ENCODE results near the gene ACAP3.

ACAP3 gene

DNA sequence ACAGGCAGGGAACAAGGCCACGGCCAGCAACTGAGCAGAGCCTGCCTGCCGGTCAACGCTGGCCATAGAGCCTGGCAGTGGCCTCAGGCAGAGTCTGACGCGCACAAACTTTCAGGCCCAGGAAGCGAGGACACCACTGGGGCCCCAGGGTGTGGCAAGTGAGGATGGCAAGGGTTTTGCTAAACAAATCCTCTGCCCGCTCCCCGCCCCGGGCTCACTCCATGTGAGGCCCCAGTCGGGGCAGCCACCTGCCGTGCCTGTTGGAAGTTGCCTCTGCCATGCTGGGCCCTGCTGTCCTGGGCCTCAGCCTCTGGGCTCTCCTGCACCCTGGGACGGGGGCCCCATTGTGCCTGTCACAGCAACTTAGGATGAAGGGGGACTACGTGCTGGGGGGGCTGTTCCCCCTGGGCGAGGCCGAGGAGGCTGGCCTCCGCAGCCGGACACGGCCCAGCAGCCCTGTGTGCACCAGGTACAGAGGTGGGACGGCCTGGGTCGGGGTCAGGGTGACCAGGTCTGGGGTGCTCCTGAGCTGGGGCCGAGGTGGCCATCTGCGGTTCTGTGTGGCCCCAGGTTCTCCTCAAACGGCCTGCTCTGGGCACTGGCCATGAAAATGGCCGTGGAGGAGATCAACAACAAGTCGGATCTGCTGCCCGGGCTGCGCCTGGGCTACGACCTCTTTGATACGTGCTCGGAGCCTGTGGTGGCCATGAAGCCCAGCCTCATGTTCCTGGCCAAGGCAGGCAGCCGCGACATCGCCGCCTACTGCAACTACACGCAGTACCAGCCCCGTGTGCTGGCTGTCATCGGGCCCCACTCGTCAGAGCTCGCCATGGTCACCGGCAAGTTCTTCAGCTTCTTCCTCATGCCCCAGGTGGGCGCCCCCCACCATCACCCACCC, 23.6 kb upstream of the ACAP3 start, which contains the start of gene TAS1R3:
Gene TAS1R3 (plus strand): TSS at position 213 of the 898 bp plus-strand sequence. CDS start 66 bp downstream, at position 279.
- peaks cover 0 to 38% (median 27%) of the 10 kb centered on the region in 5 donors for H3K36me3 ChIP-seq (ENCODE audit: control insufficient read depth in 5 of 5, insufficient read depth in 5 of 5, low read length in 5 of 5)
- peaks cover 0 to 24% (median 19%) of the 10 kb centered on the region in 5 donors for H3K4me1 ChIP-seq (ENCODE audit: control insufficient read depth in 5 of 5, insufficient read depth in 5 of 5, low read length in 5 of 5)
- no peak within 1 kb of the TSS for H3K27ac ChIP-seq (ENCODE audit: low read depth, low read length)
- H3K27me3 ChIP-seq (ENCODE audit: control insufficient read depth in 5 of 5, insufficient read depth in 4 of 5, low read length in 5 of 5), result peaks cover 0 to 4% (median 0%) of the 10 kb centered on the region in 5 donors
- no peaks in the 10 kb centered on the region for H3K9me3 ChIP-seq (ENCODE audit: control insufficient read depth in 5 of 5, low read length in 5 of 5)
- H3K9ac ChIP-seq (ENCODE audit: low read length in 5 of 5), result no peak within 1 kb of the TSS
- H3K4me3 ChIP-seq (ENCODE audit: low read depth in 1 of 5, low read length in 5 of 5), result no peak within 1 kb of the TSS

DNA sequence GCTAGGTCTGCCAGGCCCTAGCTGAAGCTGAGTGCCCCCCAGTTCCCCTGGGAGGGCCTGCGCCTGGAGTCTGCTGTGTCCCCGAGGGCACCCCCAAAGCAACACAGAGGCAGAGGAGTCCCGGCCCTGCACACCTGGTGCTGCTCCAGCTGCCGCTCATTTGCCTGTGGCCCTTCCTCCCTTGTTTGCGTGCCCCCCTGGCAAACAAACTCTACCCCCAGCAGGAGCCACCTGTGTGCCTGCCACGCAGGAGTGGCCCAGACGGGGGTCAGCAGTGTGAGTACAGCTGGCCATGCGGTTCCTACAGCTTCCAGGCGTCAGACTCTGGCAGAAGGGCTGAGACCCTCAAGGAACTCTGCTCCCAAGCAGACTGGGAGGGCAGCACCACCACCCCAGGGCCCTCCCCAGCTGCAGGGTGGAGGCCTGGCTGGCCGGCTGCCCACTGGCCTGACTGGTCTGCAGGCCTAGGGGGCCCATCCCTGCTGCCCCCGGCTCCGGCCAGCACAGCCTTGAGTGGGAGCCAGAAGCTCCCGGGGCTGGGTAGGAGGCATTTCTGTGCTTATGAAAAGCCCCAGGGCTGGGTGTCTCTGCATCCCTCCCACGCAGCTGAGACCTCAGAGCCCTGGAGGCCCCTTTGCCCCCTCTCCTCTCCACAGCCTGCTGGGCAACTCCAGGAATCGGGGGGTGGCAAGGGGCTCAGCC, 22.8 kb upstream of the ACAP3 start:
- H3K4me3 ChIP-seq (ENCODE audit: low read depth in 1 of 5, low read length in 5 of 5), result no peak overlapping the region
- peaks cover 4 to 32% (median 27%) of the 10 kb centered on the region in 5 donors for H3K4me1 ChIP-seq (ENCODE audit: control insufficient read depth in 5 of 5, insufficient read depth in 5 of 5, low read length in 5 of 5)
- no peak overlapping the region for H3K27ac ChIP-seq (ENCODE audit: low read depth, low read length)
- peaks cover 0 to 4% (median 0%) of the 10 kb centered on the region in 5 donors for H3K27me3 ChIP-seq (ENCODE audit: control insufficient read depth in 5 of 5, insufficient read depth in 4 of 5, low read length in 5 of 5)
- peaks cover 0 to 31% (median 24%) of the 10 kb centered on the region in 5 donors for H3K36me3 ChIP-seq (ENCODE audit: control insufficient read depth in 5 of 5, insufficient read depth in 5 of 5, low read length in 5 of 5)
- H3K9ac ChIP-seq (ENCODE audit: low read length in 5 of 5), result no peak overlapping the region
- no peaks in the 10 kb centered on the region for H3K9me3 ChIP-seq (ENCODE audit: control insufficient read depth in 5 of 5, low read length in 5 of 5)

DNA sequence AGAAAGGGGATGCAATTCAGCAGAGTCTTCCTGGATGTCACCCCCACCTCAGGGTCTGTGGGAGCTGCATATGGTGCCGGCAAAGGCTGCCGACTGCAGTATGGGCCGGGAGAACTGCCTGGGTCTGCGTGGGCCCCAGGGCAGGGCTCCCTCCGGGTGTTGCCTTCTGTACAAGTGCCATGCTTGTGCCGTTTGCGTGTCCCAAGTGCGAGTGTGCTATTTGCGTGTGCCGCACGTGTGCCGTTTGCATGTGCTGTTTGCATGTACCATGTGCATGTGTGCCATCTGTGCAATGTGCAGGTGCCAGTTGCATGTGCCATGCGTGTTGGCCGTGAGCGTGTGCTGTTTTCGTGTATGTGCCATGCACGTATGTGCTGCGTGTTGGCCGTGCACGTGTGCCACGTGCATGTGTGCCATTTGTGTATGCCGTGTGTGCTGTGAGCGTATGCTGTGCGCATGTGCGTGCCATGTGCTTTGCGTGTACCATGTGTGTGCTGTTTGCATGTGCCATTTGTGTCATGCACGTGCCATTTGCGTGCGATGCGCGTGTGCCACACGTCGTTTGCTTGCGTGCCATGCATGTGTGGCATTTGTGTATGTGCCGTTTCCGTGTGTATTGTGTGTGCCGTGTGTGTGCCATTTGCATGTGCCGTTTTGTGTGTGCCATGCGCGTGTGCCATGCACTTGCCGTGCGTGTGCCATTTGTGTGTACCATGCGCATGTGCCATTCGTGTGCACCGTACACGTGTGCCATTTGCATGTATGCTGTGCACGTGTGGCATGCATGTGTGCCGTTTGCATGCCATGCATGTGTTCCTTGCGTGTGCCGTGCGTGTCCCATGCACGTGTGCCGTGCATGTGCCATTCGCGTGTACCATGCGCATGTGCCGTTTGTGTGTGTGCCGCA, 21.8 kb upstream of the ACAP3 start:
- Histone ChIP-seq H3K9me3 (ENCODE audit: control insufficient read depth in 5 of 5, low read length in 5 of 5) (no peaks in the 10 kb centered on the region), H3K27me3 (ENCODE audit: control insufficient read depth in 5 of 5, insufficient read depth in 4 of 5, low read length in 5 of 5) (peaks cover 0 to 4% (median 0%) of the 10 kb centered on the region in 5 donors), H3K9ac (ENCODE audit: low read length in 5 of 5) (no peak overlapping the region), H3K4me3 (ENCODE audit: low read depth in 1 of 5, low read length in 5 of 5) (no peak overlapping the region), H3K36me3 (ENCODE audit: control insufficient read depth in 5 of 5, insufficient read depth in 5 of 5, low read length in 5 of 5) (peaks cover 0 to 28% (median 24%) of the 10 kb centered on the region in 5 donors), H3K4me1 (ENCODE audit: control insufficient read depth in 5 of 5, insufficient read depth in 5 of 5, low read length in 5 of 5) (peaks cover 7 to 40% (median 33%) of the 10 kb centered on the region in 5 donors), H3K27ac (ENCODE audit: low read depth, low read length) (no peak overlapping the region)

DNA sequence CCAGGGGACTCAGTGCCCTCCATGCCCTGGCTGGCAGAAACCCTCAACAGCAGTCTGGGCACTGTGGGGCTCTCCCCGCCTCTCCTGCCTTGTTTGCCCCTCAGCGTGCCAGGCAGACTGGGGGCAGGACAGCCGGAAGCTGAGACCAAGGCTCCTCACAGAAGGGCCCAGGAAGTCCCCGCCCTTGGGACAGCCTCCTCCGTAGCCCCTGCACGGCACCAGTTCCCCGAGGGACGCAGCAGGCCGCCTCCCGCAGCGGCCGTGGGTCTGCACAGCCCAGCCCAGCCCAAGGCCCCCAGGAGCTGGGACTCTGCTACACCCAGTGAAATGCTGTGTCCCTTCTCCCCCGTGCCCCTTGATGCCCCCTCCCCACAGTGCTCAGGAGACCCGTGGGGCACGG, 20.5 kb upstream of the ACAP3 start:
- Histone ChIP-seq H3K27ac (ENCODE audit: low read depth, low read length) (no peak overlapping the region), H3K36me3 (ENCODE audit: control insufficient read depth in 5 of 5, insufficient read depth in 5 of 5, low read length in 5 of 5) (peaks cover 0 to 28% (median 24%) of the 10 kb centered on the region in 5 donors), H3K4me1 (ENCODE audit: control insufficient read depth in 5 of 5, insufficient read depth in 5 of 5, low read length in 5 of 5) (peaks cover 7 to 41% (median 34%) of the 10 kb centered on the region in 5 donors), H3K9me3 (ENCODE audit: control insufficient read depth in 5 of 5, low read length in 5 of 5) (no peaks in the 10 kb centered on the region), H3K4me3 (ENCODE audit: low read depth in 1 of 5, low read length in 5 of 5) (no peak overlapping the region), H3K9ac (ENCODE audit: low read length in 5 of 5) (no peak overlapping the region), H3K27me3 (ENCODE audit: control insufficient read depth in 5 of 5, insufficient read depth in 4 of 5, low read length in 5 of 5) (peaks cover 0 to 4% (median 0%) of the 10 kb centered on the region in 5 donors)

DNA sequence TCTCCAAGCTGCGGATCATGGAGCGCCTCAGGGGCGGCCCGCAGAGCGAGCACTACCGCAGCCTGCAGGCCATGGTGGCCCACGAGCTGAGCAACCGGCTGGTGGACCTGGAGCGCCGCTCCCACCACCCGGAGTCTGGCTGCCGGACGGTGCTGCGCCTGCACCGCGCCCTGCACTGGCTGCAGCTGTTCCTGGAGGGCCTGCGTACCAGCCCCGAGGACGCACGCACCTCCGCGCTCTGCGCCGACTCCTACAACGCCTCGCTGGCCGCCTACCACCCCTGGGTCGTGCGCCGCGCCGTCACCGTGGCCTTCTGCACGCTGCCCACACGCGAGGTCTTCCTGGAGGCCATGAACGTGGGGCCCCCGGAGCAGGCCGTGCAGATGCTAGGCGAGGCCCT, 19.6 kb upstream of the ACAP3 start:
- H3K9ac ChIP-seq (ENCODE audit: low read length in 5 of 5), result no peak overlapping the region
- H3K36me3 ChIP-seq (ENCODE audit: control insufficient read depth in 5 of 5, insufficient read depth in 5 of 5, low read length in 5 of 5), result peaks cover 0 to 28% (median 24%) of the 10 kb centered on the region in 5 donors
- H3K4me3 ChIP-seq (ENCODE audit: low read depth in 1 of 5, low read length in 5 of 5), result no peak overlapping the region
- no peaks in the 10 kb centered on the region for H3K9me3 ChIP-seq (ENCODE audit: control insufficient read depth in 5 of 5, low read length in 5 of 5)
- H3K27me3 ChIP-seq (ENCODE audit: control insufficient read depth in 5 of 5, insufficient read depth in 4 of 5, low read length in 5 of 5), result peaks cover 0 to 4% (median 0%) of the 10 kb centered on the region in 5 donors
- H3K27ac ChIP-seq (ENCODE audit: low read depth, low read length), result no peak overlapping the region
- peaks cover 7 to 46% (median 40%) of the 10 kb centered on the region in 5 donors for H3K4me1 ChIP-seq (ENCODE audit: control insufficient read depth in 5 of 5, insufficient read depth in 5 of 5, low read length in 5 of 5)

DNA sequence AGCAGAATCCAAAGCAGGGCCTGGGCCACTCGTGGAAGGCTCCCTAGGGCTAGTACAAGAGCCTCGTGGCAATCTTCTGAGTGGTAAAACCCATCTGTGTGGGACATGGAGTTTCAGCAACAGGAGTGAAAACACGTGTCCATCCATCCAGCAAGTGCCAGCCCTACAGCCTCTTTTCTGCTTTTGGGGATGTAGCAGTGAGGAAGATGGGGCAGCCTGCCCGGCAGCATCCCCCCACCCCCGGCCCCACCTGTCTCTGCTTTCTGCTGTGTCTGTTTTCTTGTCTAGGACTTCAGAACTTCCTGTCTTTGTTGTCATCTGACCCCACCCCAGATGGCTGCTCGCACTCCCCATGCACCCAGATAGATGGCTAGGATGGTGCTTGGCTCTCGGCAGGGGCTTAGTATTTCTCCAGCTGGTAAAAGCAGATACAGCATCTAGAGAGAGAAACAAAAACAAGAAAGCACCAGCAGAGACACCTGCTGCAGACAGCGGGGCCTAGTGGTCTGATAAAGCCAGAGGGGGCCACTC, 18.4 kb upstream of the ACAP3 start:
- H3K9me3 ChIP-seq (ENCODE audit: control insufficient read depth in 5 of 5, low read length in 5 of 5), result no peaks in the 10 kb centered on the region
- H3K4me1 ChIP-seq (ENCODE audit: control insufficient read depth in 5 of 5, insufficient read depth in 5 of 5, low read length in 5 of 5), result peaks cover 7 to 54% (median 46%) of the 10 kb centered on the region in 5 donors
- peak overlapping the region; percentile 57 for H3K27ac ChIP-seq (ENCODE audit: low read depth, low read length)
- peak overlapping the region in 3 of 5 donors; percentile 80 to 98 (median 88) for H3K9ac ChIP-seq (ENCODE audit: low read length in 5 of 5)
- peak overlapping the region in 4 of 5 donors; percentile 25 to 86 (median 76) for H3K4me3 ChIP-seq (ENCODE audit: low read depth in 1 of 5, low read length in 5 of 5)
- H3K27me3 ChIP-seq (ENCODE audit: control insufficient read depth in 5 of 5, insufficient read depth in 4 of 5, low read length in 5 of 5), result no peaks in the 10 kb centered on the region
- H3K36me3 ChIP-seq (ENCODE audit: control insufficient read depth in 5 of 5, insufficient read depth in 5 of 5, low read length in 5 of 5), result peaks cover 0 to 32% (median 24%) of the 10 kb centered on the region in 5 donors

DNA sequence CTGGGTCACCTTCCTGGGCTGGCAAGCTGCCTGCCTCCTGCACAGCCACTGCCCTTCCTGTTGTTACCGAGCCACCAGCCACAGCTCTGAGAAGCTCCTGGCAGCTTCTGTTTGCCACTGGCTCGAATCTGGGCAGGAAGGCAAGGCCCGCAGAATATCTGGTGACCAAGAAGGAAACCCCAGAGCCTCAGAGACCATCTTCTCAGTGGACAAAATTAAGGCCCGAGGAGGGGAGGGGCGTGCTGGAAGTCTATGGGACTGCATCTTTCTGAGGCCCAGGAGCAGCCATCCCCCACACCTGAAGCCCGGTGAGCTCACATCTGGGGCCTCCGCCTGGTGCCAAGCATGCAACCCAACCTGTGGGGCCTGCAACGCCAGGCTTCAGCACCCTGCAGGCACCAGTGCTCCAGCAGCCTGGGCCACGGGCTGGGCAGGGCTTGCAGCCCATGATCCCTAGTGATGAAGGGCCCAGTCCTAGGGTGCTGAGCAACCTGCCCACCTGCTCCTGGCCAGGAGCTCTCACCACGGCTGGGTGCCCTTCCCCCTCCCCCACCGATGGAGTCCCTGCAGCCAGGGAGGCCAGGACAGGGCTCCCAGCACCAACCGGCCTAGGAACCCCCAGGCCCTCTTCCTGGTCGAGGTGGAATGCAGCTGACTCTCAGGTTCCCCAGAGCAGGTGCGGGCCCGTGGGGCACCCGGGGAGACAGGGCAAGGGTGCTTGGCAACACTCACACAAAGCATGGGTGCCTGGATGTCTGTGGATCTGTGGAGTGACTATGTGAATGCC, 17.8 kb upstream of the ACAP3 start:
- Histone ChIP-seq H3K4me3 (ENCODE audit: low read depth in 1 of 5, low read length in 5 of 5) (peak overlapping the region; percentile 73 to 86 (median 77)), H3K9me3 (ENCODE audit: control insufficient read depth in 5 of 5, low read length in 5 of 5) (no peaks in the 10 kb centered on the region), H3K27me3 (ENCODE audit: control insufficient read depth in 5 of 5, insufficient read depth in 4 of 5, low read length in 5 of 5) (no peaks in the 10 kb centered on the region), H3K27ac (ENCODE audit: low read depth, low read length) (peak overlapping the region; percentile 57), H3K36me3 (ENCODE audit: control insufficient read depth in 5 of 5, insufficient read depth in 5 of 5, low read length in 5 of 5) (peaks cover 0 to 39% (median 24%) of the 10 kb centered on the region in 5 donors), H3K9ac (ENCODE audit: low read length in 5 of 5) (peak overlapping the region; percentile 16 to 98 (median 88)), H3K4me1 (ENCODE audit: control insufficient read depth in 5 of 5, insufficient read depth in 5 of 5, low read length in 5 of 5) (peaks cover 7 to 52% (median 48%) of the 10 kb centered on the region in 5 donors)

DNA sequence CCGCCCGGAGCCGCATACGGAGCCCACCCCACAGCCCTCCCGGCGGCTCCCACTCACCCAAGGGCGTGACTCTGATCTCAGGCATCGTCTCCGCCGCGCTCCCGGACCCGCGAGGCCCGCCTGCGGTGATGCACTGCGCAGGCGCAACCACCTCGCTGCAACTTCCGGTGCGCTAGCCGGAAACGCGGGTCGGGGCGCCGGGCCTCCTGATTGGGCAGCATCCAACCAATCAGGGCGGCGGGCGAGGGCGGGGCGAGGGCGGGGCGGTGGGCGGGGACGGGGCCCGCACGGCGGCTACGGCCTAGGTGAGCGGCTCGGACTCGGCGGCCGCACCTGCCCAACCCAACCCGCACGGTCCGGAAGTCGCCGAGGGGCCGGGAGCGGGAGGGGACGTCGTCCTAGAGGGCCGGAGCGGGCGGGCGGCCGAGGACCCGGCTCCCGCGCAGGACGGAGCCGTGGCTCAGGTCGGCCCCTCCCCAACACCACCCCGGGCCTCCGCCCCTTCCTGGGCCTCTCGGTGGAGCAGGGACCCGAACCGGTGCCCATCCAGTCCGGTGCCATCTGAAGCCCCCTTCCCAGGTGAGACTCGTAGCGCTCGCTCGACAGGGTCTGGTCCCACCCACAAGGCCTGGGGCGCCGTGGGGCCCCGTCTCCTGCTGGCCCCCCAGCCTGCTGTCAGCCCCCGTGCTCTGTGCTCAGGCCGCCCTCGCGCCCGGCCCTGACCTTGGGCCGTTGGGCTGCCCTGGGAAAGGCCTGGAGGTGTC, 17.0 kb upstream of the ACAP3 start, which contains the start of the genes CPTP and INTS11:
Gene CPTP (plus strand): TSS at position 279 of the 764 bp plus-strand sequence. CDS start 2,109 bp downstream, outside the sequence.
Gene INTS11 (minus strand): TSS at position 137 of the 764 bp plus-strand sequence. CDS start 52 bp downstream, at position 85.
- Histone ChIP-seq H3K36me3 (ENCODE audit: control insufficient read depth in 5 of 5, insufficient read depth in 5 of 5, low read length in 5 of 5) (peaks cover 0 to 47% (median 30%) of the 10 kb centered on the region in 5 donors), H3K4me1 (ENCODE audit: control insufficient read depth in 5 of 5, insufficient read depth in 5 of 5, low read length in 5 of 5) (peaks cover 3 to 52% (median 47%) of the 10 kb centered on the region in 5 donors)

More for the DNA sequence above, 17.0 kb upstream of the ACAP3 start, which contains the start of the genes CPTP and INTS11:
- no peaks in the 10 kb centered on the region for H3K27me3 ChIP-seq (ENCODE audit: control insufficient read depth in 5 of 5, insufficient read depth in 4 of 5, low read length in 5 of 5)
- peak within 1 kb of the TSS; percentile 73 to 86 (median 78) for H3K4me3 ChIP-seq (ENCODE audit: low read depth in 1 of 5, low read length in 5 of 5)
- H3K27ac ChIP-seq (ENCODE audit: low read depth, low read length), result peak within 1 kb of the TSS; percentile 57
- H3K9ac ChIP-seq (ENCODE audit: low read length in 5 of 5), result peak within 1 kb of the TSS; percentile 16 to 98 (median 88)
- H3K9me3 ChIP-seq (ENCODE audit: control insufficient read depth in 5 of 5, low read length in 5 of 5), result no peaks in the 10 kb centered on the region

Measured in subcutaneous abdominal adipose tissue (tissue), 5 donors.